Endothelial cell of hepatic sinusoid (primary cell): Measurements from ENCODE around the gene KRTAP4-12.
"Not testable (repeated sequence)": the region's sequence is repeated elsewhere in the genome, so short reads cannot be mapped to it uniquely, and the experiment has no call there.

Source experiments
- in situ Hi-C: cut with HindIII; loops from 2 replicates; pipeline ENCODE4 v1.10.0; 2017; ENCODE audit warnings: low sequenced_read_pairs

KRTAP4-12 gene

GRCh38 chr17:41123991-41124371 is at the start of gene KRTAP4-12:
Gene KRTAP4-12, minus strand, starts transcription at chr17:41124182. Its CDS starts 60 bp downstream, at chr17:41124122.
- in situ Hi-C loops, result not testable (repeated sequence)

- in situ Hi-C loops, result no loop called here
Measured at GRCh38 chr17:41171886-41172285, 47.9 kb upstream of the KRTAP4-12 start.

DNA sequence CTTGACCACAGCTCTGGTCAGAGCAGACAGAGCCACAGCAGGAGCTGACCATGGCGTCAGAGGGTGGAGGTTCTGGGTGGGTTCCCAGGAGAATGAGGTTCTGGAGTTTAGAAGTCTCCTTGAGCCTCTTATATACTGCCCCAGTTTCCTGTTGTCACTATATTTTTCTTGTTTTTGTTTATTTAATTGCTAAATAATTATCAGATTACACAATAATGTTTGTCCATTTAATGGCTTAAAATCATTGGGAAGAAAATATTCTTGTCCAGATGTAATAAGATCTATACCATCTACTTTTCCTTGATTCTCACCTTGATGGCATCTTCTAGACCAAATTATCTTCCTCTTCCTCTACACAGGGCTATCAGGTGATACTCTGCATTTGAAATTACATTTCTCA is 44.1 kb upstream of the KRTAP4-12 start, which contains the start of gene KRTAP4-3:
Gene KRTAP4-3 (minus strand): TSS at position 101 of the 400 bp plus-strand sequence. CDS start 49 bp downstream, at position 52.
- in situ Hi-C loops, result no loop called here

- in situ Hi-C loops, result no loop called here
Measured at GRCh38 chr17:41167561-41167960, 43.6 kb upstream of the KRTAP4-12 start.

DNA sequence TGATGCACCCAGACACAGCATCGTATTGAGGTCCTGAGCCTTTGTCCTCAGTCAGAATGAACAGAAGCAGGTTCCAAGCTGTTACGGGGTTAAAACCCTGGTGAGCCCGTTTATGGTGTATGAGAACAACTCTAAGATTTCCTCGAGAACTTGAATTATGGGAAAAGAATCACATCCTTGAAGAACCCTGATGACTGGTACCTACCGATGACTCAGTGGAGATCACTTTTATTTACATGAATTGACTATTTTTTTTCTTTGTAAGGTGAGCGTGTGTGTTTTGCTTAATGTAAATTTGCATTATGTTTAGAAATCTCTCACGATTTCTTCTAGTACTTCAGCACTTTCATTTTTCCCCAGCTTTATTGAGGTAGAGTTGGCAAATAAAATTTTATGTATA is 39.8 kb upstream of the KRTAP4-12 start:
- in situ Hi-C loops, result no loop called here

GRCh38 chr17:41160648-41161047 is 36.7 kb upstream of the KRTAP4-12 start, which contains the start of gene KRTAP4-4:
Gene KRTAP4-4, minus strand, starts transcription at chr17:41160748. Its CDS starts 57 bp downstream, at chr17:41160691.
- in situ Hi-C loops, result no loop called here

DNA sequence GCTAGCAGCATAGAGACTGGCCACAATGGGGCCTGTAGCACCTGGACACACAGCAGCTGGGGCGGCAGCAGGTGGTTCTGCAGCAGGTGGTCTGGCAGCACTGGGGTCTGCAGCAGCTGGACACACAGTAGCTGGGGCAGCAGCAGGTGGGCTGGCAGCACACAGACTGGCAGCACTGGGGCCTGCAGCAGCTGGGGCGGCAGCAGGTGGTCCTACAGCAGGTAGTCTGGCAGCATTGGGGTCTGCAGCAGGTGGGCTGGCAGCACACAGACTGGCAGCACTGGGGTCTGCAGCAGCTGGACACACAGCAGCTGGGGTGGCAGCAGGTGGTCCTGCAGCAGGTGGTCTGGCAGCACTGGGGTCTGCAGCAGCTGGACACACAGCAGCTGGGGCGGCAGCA is 36.2 kb upstream of the KRTAP4-12 start:
- in situ Hi-C loops, result not testable (repeated sequence)

DNA sequence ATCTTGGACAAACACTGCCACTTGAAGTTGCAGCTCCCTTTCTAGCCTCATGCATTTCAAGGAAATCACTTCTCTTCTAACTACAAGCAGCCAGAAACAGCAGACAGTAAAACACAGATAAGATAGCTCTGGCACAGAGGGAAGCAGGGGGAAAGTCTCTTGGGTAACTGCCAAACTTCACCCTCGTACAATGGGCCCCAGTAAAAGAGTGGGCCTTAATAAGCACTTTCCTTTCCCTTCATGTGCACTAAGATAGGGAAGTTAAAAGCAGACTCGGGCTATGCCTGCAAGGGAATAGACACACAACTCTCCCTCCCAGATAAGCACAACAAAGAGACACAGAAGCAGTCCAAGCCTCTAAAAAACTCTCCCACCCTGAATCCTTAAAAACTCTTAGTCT is 29.9 kb upstream of the KRTAP4-12 start:
- in situ Hi-C loops, result no loop called here

DNA sequence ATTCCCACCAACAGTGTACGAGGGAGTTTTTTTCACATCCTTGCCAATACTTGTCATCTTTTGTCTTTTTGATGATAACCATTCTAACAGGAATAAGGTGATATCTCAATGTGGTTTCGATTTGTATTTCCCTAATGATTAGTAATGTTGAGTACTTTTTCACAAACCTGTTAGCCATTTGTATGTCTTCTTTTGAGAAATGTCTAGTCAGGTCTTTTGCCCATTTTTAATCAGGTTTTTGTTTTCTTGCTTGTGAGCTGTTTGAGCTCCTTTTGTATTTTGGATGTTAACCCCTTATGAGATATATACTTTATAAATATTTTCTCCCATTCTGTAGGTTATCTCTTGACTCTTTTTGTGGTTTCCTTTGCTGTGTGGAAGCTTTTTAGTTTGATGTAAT is 27.5 kb upstream of the KRTAP4-12 start:
- in situ Hi-C loops, result no loop called here

GRCh38 chr17:41150026-41150425 is 26.0 kb upstream of the KRTAP4-12 start:
- in situ Hi-C loops, result no loop called here

GRCh38 chr17:41149652-41149985 is 25.6 kb upstream of the KRTAP4-12 start, which contains the start of gene KRTAP4-5:
Gene KRTAP4-5, minus strand, starts transcription at chr17:41149825. Its CDS starts 58 bp downstream, at chr17:41149767.
- in situ Hi-C loops, result no loop called here

DNA sequence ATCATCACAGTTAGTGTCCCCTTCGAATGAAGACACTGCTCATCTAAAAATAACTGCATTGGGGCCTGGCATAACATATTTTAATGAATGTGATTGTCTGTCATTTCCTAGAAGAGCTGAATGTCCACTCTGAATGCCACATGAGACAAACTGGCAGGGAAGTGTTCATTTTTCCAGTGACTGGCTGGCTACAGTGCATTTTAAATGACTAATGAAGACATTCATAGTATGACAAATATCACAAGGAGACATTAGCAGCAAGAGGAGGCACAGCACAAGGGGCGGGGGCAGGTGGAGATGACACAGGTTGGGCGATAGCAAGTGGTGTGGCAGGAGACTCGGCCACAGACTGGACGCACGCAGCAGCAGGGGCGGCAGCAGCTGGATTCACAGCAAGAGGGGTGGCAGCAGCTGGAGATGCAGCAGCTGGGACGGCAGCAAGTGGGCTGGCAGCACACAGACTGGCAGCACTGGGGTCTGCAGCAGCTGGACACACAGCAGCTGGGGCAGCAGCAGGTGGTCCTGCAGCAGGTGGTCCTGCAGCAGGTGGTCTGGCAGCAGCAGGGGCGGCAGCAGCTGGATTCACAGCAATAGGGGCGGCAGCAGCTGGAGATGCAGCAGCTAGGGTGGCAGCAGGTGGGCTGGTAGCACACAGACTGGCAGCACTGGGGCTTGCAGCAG is 25.1 kb upstream of the KRTAP4-12 start:
- in situ Hi-C loops, result not testable (repeated sequence)

DNA sequence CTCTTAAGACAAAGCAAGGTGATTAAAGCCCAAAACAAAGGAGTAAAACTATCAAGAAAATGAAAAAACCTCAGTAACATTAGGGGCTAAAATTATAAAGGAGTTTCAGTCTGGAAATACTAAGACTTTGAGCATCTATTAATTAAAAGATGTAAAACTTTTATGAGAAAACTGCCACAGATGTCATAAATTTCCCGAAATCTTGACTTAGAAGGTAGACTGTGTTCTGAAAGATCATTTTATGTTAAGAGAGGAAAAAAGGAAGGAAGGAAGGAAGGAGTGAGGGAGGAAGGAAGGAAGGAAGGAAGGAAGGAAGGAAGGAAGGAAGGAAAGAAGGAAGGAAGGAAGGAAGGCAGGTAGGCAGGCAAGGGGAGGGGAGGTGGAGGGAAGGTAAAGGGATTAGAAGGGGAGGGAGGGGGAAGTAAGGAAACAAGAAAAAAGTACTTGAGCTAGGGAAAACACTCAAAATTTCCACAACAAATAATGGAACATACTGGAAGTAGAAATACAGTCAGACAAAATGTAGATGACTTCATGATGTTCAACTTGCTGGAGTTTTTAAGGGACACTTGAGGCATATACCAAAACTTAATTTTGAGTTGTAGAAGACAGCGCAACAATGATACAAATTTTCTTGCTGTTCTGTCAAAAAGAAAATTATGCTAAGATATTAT is 23.7 kb upstream of the KRTAP4-12 start:
- in situ Hi-C loops, result no loop called here

DNA sequence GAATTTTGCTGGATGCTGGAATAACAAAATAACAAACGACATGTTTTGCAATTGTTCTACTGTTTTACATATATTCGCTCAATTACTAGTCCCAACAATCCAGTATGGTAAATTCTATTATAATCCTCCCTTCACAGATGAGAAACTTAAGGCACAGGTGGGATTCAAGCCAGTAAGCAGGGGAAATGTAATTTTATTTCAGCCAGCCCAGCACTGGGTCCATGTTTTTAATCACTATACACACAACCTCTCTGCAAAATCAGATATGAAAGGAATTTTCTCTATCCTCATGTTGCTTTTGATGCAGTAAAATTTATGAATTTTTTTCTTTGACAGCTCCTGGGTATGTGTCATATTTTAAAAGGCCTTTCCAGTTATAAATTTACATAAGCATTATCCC is 21.3 kb upstream of the KRTAP4-12 start:
- in situ Hi-C loops, result no loop called here

GRCh38 chr17:41144846-41145245 is 20.9 kb upstream of the KRTAP4-12 start:
- in situ Hi-C loops, result no loop called here

DNA sequence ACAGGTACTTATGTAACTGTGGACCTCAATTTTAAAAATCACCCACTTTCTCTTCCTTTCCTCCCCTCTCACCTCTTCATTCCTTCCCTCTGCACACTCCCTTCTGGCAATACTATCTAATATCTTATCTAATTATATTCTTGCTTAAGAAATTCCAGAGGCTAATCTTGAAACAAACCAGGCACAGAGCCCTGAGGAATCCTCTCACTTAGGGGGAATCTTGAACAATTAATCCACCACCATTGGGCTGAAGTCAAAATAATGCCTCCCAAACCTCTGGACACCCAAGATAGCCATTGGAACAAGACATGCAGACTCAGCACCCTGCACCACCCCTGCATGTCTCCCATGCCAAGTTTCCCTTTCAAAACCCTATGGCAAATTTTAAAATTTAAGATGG is 17.4 kb upstream of the KRTAP4-12 start:
- in situ Hi-C loops, result no loop called here

DNA sequence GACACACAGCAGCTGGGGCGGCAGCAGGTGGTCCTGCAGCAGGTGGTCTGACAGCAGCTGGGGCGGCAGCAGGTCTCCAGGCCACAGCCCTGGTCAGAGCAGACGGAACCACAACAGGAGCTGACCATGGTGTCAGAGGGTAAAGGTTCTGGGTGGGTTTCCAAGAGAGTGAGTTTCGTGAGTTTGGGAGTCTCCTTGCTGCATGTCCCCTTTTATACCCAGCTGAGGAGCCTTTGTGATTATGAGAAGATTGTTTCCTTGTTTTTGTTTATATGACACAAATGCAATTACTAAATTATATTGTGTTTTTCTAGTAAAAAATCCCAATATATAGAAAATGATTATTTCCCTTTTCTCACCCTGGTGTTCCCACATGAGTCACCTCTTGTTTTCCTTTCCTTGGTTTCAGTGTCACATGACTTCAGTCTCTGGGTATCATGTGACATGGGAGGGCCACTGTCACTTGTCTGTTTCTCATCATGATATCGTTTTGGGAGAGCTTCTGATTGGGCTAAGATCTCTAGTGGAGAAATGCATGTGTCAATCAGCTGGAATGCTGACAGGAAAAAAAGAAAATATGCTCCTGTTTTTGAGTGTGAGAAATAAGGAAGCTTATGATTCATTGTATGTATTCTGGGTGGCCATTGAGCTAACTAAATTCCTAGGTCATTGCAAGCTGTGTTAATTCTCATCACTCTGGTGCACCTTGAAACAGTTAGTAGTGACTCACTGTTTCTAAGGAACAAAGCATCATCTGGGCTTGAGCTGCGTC is 16.6 kb upstream of the KRTAP4-12 start, which contains the start of gene KRTAP4-6:
Gene KRTAP4-6 (minus strand): TSS at position 185 of the 772 bp plus-strand sequence. CDS start 57 bp downstream, at position 128.
- in situ Hi-C loops, result no loop called here

GRCh38 chr17:41139865-41140264 is 15.9 kb upstream of the KRTAP4-12 start:
- in situ Hi-C loops, result not testable (repeated sequence)

DNA sequence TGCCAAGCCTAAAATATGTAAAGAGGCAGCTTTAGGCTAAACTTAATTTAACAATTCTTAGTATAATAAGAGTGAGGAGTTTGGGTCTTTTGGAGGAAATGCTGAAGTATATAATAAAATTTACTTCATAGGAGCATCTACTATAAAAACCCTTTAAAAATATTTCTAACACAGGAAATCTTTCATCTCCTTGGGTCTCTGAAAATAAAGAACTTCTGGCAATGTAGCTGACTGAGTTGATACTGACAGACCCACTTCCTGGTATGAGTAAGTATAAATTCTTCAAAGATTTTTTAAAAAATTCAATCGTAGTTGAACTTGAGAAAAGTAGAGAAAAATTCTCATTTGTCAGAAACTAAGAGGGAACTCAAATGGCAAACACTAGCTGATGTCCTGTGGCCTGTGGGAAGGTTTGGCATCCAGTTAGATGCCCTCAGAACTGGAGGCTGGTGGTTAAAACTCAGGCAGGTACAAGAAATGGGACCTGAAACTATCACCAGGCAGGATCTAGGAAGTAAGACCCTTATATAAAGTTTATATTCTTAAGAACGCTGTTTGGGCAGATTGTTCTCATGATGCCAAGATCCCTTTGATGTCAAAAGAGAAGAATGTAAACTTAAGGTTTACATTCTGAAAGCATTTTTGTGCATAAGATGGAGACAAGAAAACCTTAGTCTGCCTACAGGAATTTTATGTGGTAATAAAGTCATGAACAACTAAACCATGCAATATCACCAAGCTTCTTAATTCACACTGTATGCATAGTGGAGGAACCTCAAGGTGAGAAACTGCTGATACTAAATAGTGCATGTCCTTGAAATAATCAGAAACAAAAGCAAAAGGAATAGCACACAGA is 10.1 kb upstream of the KRTAP4-12 start:
- in situ Hi-C loops, result no loop called here

DNA sequence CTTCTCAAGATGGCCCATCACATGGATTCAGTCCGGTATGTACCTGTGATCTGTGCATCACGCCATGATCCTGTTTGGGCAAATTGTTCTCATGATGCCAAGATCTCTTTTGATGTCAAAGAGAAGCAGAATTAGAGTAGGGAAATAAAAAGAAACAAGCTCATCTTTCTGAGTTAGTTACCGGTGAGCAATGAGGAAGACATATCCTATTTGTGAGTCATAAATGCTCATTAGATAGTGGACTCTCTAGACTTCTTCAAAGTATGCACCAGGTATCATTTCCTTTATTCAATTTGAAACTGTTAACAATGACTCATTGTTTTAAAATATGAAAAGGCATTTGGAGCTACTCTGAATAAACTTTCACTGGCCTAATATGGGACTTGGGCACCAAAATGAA is 8.0 kb upstream of the KRTAP4-12 start:
- in situ Hi-C loops, result no loop called here
